HepG2 (cell line): ENCODE measurements around the gene TFDP2. TPM values are rescaled to one million over a fixed set of nuclear protein-coding genes. Genes with fewer than 3 reads are reported as not detected.
"Not testable (repeated sequence)": the region's sequence is repeated elsewhere in the genome, so short reads cannot be mapped to it uniquely, and the experiment has no call there.

Experiments
- ATAC-seq: fragments of 200-7000 bp; cut with Tn5 transposase; 3 replicates; pipeline ENCODE4 v1.9.1; 2020; ENCODE audit warnings: mild to moderate bottlenecking, moderate library complexity
- BruUV-seq: library from RNA; stranded (reverse); fragments of 400-500 nt; replicated peaks from 2 replicates; lab custom pipeline; 2021; lab: Mats Ljungman, UMichigan
- CTCF ChIA-PET: fragments of 300-600 bp; formaldehyde crosslinking; extraction: SDS; loops from one replicate; lab custom pipeline; 2021; ENCODE audit warnings: low total read pairs, inconsistent platforms, low intra/inter-chr PET ratio; lab: Yijun Ruan, JAX
- POLR2A ChIA-PET: fragments of 350-600 bp; sonication (Branson Sonifier 250); formaldehyde crosslinking; loops from one replicate; lab custom pipeline; 2020; ENCODE audit warnings: antibody characterized with exemption, inconsistent platforms; lab: Yijun Ruan, JAX
- DNase-seq: peaks from one replicate; pipeline ENCODE4 v3.0.0-alpha.2; 2015; ENCODE audit warnings: low spot score
- FAIRE-seq: peaks from 3 replicates; lab custom pipeline; 2011; peaks lifted over from hg19 to GRCh38; lab: Jason Lieb, UNC
- H2AFZ ChIP-seq: one replicate; pipeline ENCODE4 v1.6.1; 2011; ENCODE audit warnings: low read length, inconsistent platforms
- H3K27ac ChIP-seq: fragments of 300-600 bp; 3 replicates; pipeline ENCODE4 v1.8.0; 2011; ENCODE audit warnings: mixed run types, mild to moderate bottlenecking, mixed read lengths, low read length, inconsistent platforms; ENCODE audit not compliant: insufficient read depth; ENCODE audit errors: extremely low read length
- H3K27me3 ChIP-seq, 2 experiments: fragments of 200-600 bp in 1 of 2; 2 replicates in 1 of 2; 3 replicates in 1 of 2; pipeline versions ENCODE4 v1.6.0 to v1.8.0; 2011; ENCODE audit warnings: low read length in 2 of 2, mild to moderate bottlenecking in 2 of 2, moderate library complexity in 2 of 2, inconsistent platforms in 1 of 2; ENCODE audit not compliant: insufficient read depth in 2 of 2, control insufficient read depth in 1 of 2
- H3K36me3 ChIP-seq, 2 experiments: fragments of 200-600 bp in 1 of 2; replicated peaks in 1 of 2; 2 replicates in 1 of 2; 3 replicates in 1 of 2; pipeline versions ENCODE4 v1.5.1 to v1.8.0; 2011; ENCODE audit warnings: low read length in 2 of 2, inconsistent platforms in 1 of 2; ENCODE audit not compliant: insufficient read depth in 2 of 2, control insufficient read depth in 1 of 2
- H3K4me1 ChIP-seq: 2 replicates; pipeline ENCODE4 v1.5.1; 2012; ENCODE audit warnings: low read length, inconsistent platforms; ENCODE audit not compliant: insufficient read depth
- H3K4me2 ChIP-seq: 2 replicates; pipeline ENCODE4 v1.6.0; 2011; ENCODE audit warnings: low read depth, low read length, inconsistent platforms
- H3K4me3 ChIP-seq, 3 experiments: fragments of 200-600 bp in 1 of 3; sonication (generic), shearing (Covaris generic) in 1 of 3; replicated peaks in 1 of 3; 2 replicates each; pipeline ENCODE4 v1.5.1; 2011 to 2016; ENCODE audit warnings: low read length in 3 of 3, inconsistent platforms in 2 of 3, low read depth in 2 of 3, mild to moderate bottlenecking in 2 of 3, control low read depth in 1 of 3, mixed read lengths in 1 of 3; ENCODE audit not compliant: insufficient read depth in 1 of 3
- H3K79me2 ChIP-seq: one replicate; pipeline ENCODE4 v1.6.1; 2011; ENCODE audit warnings: low read length, inconsistent platforms; ENCODE audit not compliant: insufficient read depth
- H3K9ac ChIP-seq: 2 replicates; pipeline ENCODE4 v1.6.0; 2011; ENCODE audit warnings: mild to moderate bottlenecking, low read depth, low read length, inconsistent platforms; ENCODE audit not compliant: insufficient read depth
- H3K9me3 ChIP-seq: 2 replicates; pipeline ENCODE4 v1.5.1; 2012; ENCODE audit warnings: mild to moderate bottlenecking, low read length
- H4K20me1 ChIP-seq: 2 replicates; pipeline ENCODE4 v1.6.0; 2011; ENCODE audit warnings: inconsistent platforms, mild to moderate bottlenecking, low read length, moderate library complexity; ENCODE audit not compliant: insufficient read depth
- ATM ChIP-seq: fragments of 450-650 bp; IDR thresholded peaks from 2 replicates; pipeline ENCODE4 v1.7.1; 2017; ENCODE audit warnings: mild to moderate bottlenecking, borderline replicate concordance
- ELF3 ChIP-seq: IDR thresholded peaks from 2 replicates; pipeline ENCODE4 v1.6.1; 2016; ENCODE audit warnings: missing genetic modification reagents, missing compliant biosample characterization
- GLI4 ChIP-seq: sonication (generic); formaldehyde crosslinking; IDR thresholded peaks from 2 replicates; pipeline ENCODE4 v1.5.1; 2020; ENCODE audit warnings: missing genetic modification reagents, mild to moderate bottlenecking, moderate library complexity, borderline replicate concordance
- ISX ChIP-seq: sonication (generic); formaldehyde crosslinking; conservative IDR thresholded peaks from 2 replicates; pipeline ENCODE4 v1.5.0; 2020; ENCODE audit warnings: missing genetic modification reagents
- MED1 ChIP-seq: sonication (generic); formaldehyde crosslinking; IDR thresholded peaks from 2 replicates; pipeline ENCODE4 v1.4.0; 2020; ENCODE audit warnings: missing genetic modification reagents
- MTA1 ChIP-seq: sonication (generic); formaldehyde crosslinking; IDR thresholded peaks from 2 replicates; pipeline ENCODE4 v1.4.0; 2020; ENCODE audit warnings: missing genetic modification reagents, mild to moderate bottlenecking, borderline replicate concordance
- NCOA1 ChIP-seq: sonication (generic); formaldehyde crosslinking; IDR thresholded peaks from 2 replicates; pipeline ENCODE4 v1.9.0; 2021; ENCODE audit warnings: missing genetic modification reagents
- REL ChIP-seq: sonication (generic); formaldehyde crosslinking; conservative IDR thresholded peaks from 2 replicates; pipeline ENCODE4 v1.8.0; 2022; ENCODE audit warnings: mild to moderate bottlenecking, missing genetic modification reagents, moderate library complexity
- RFX1 ChIP-seq: fragments of 450-650 bp; IDR thresholded peaks from 2 replicates; pipeline ENCODE4 v1.6.1; 2017
- SMYD3 ChIP-seq: sonication (generic); formaldehyde crosslinking; IDR thresholded peaks from 2 replicates; pipeline ENCODE4 v1.8.1; 2023; ENCODE audit warnings: mild to moderate bottlenecking, missing genetic modification reagents
- THAP11 ChIP-seq: IDR thresholded peaks from 2 replicates; pipeline ENCODE4 v1.6.1; 2016; ENCODE audit warnings: missing biosample characterization, missing genetic modification reagents
- ZNF12 ChIP-seq: sonication (generic); formaldehyde crosslinking; IDR thresholded peaks from 2 replicates; pipeline ENCODE4 v1.5.0; 2020; ENCODE audit warnings: missing genetic modification reagents
- ZNF614 ChIP-seq: IDR thresholded peaks from 2 replicates; pipeline ENCODE4 v1.6.1; 2018; ENCODE audit warnings: missing biosample characterization, missing genetic modification reagents, inconsistent platforms, borderline replicate concordance
- WGBS: methylation state at CpG from one replicate; pipeline ENCODE4 v1.1.6; 2017; ENCODE audit warnings: low lambda C conversion rate; 5-methylcytosine and 5-hydroxymethylcytosine counted together
- in situ Hi-C: cut with HindIII; loops from 2 replicates; pipeline ENCODE4 v1.10.0; 2017; ENCODE audit warnings: low pct_unique_long_range_greater_than_20kb; ENCODE audit not compliant: extremely low pct_ligation_motif_present
- intact Hi-C: fragments of 100-400 bp; cut with micrococcal nuclease; formaldehyde crosslinking; loops from one replicate; pipeline ENCODE4 v1.10.0; 2022; ENCODE audit not compliant: unreplicated experiment
- polyA plus RNA-seq, 8 experiments: library from polyadenylated mRNA; depleted of rRNA in 3 of 8; stranded (reverse) in 7 of 8; unstranded in 1 of 8; fragments of >200 nt; fragmentation: Illumina TruSeq in 4 of 8; extraction: Trizol in 4 of 8; gene quantifications; 2 replicates each; pipeline versions ENCODE4 v1.2.1 to v1.2.3, GENCODE V29; 2011 to 2016; ENCODE audit warnings: low read depth in 4 of 8, missing spikeins in 1 of 8, mixed read lengths in 1 of 8; ENCODE audit not compliant: insufficient read depth in 1 of 8
- total RNA-seq, 5 experiments: library from RNA; depleted of rRNA; stranded (reverse); fragments of >200 nt; fragmentation: Illumina TruSeq; extraction: Trizol; gene quantifications; 2 replicates each; pipeline ENCODE4 v1.2.3, GENCODE V29; 2016; ENCODE audit warnings: low read depth in 1 of 5
- TF ChIP-seq, protein P1 (sequence below): sonication (generic); formaldehyde crosslinking; IDR thresholded peaks from 2 replicates; pipeline ENCODE4 v1.5.0; 2020; ENCODE audit warnings: missing genetic modification reagents
- TF ChIP-seq, protein P2 (sequence below): sonication (generic); formaldehyde crosslinking; IDR thresholded peaks from 2 replicates; pipeline ENCODE4 v1.5.0; 2020; ENCODE audit warnings: mild to moderate bottlenecking, missing genetic modification reagents, borderline replicate concordance

TFDP2 gene
- total and polyA plus RNA-seq, 2 of the 13 experiments (the other 11 are each of a cell fraction or from before 2014, with no cell fraction given) = 17.9 to 37.4 TPM

DNA sequence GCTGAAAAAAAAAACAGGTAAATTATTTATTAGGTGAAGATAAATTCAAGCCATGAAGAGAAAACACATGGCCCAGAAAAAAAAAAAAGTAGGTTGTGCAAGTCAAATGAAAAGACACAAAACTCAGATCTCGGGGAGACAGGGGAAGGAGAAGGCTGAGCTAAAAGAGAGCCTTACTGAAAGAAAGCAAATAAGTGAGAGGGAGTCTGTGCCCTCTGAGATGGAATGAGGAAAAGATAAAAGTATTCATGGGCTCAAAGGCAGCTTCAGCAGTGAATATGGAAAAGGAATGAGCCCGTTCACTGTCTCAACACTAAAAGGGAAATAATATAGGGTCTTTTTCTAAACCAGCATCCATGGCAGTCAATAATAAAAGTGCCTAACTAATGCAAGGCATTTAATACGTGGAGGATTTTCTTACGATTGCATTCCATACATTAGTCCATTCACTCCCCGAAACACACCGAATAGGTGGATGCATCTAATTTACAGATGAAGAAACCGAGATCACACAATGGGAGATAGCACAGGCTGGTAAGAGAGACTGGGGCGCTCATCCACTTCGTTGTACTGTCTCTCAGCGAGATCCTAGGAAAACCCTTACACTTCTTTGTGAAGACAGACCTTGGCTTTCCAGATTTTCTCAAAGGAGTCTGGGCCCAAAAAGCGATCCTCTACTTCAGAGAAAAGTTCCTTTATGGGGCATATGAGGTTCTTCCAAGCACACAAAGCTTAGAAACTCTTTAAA is 1.1 kb downstream of the TFDP2 start (continued):
- TF ChIP-seq, protein P1, sequence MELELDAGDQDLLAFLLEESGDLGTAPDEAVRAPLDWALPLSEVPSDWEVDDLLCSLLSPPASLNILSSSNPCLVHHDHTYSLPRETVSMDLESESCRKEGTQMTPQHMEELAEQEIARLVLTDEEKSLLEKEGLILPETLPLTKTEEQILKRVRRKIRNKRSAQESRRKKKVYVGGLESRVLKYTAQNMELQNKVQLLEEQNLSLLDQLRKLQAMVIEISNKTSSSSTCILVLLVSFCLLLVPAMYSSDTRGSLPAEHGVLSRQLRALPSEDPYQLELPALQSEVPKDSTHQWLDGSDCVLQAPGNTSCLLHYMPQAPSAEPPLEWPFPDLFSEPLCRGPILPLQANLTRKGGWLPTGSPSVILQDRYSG (CRISPR knock-in tag) = no peak
- TF ChIP-seq ATM (no peak), ELF3 (CRISPR knock-in tag) (0 out of 2 replicates have a peak, but pooled peaks have one; percentile 4), RFX1 (no peak), ZNF12 (CRISPR knock-in tag) (no peak), GLI4 (CRISPR knock-in tag) (no peak), ISX (CRISPR knock-in tag) (no peak), MTA1 (CRISPR knock-in tag) (no peak), NCOA1 (CRISPR knock-in tag) (0 out of 2 replicates have a peak, but pooled peaks have one; percentile 6), REL (no peak), MED1 (no peak), SMYD3 (CRISPR knock-in tag) (no peak), ZNF614 (CRISPR knock-in tag) (no peak), THAP11 (no peak)
- TF ChIP-seq, protein P2, sequence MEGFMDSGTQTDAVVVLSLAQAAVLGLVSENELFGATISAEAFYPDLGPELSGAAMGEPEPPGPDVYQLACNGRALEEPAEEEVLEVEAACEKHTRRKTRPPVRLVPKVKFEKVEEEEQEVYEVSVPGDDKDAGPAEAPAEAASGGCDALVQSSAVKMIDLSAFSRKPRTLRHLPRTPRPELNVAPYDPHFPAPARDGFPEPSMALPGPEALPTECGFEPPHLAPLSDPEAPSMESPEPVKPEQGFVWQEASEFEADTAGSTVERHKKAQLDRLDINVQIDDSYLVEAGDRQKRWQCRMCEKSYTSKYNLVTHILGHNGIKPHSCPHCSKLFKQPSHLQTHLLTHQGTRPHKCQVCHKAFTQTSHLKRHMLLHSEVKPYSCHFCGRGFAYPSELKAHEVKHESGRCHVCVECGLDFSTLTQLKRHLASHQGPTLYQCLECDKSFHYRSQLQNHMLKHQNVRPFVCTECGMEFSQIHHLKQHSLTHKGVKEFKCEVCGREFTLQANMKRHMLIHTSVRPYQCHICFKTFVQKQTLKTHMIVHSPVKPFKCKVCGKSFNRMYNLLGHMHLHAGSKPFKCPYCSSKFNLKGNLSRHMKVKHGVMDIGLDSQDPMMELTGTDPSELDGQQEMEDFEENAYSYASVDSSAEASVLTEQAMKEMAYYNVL (CRISPR knock-in tag) = no peak

DNA sequence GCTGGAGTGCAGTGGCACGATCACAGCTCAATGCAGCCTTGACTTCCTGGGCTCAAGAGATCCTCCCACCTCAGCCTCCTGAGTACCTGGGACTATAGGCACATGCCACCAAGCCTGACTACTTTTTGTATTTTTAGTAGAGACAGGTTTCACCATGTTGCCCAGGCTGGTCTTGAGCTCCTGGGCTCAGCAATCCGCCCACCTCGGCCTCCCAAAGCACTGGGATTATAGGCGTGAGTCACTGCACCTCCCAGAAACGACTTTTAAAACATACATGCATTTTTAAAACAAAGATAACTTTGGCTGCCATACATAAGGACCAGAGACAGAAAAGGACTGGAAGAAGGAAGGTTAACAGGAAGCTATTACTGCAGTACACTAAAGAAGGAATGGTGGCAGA is 4.8 kb downstream of the TFDP2 start:
- H3K4me3 ChIP-seq, BruUV-seq, H3K27me3 ChIP-seq, FAIRE-seq, intact Hi-C loops, ATAC-seq, H4K20me1 ChIP-seq, H3K4me2 ChIP-seq, H2AFZ ChIP-seq, H3K36me3 ChIP-seq, in situ Hi-C loops, H3K9me3 ChIP-seq, DNase-seq, POLR2A ChIA-PET, CTCF ChIA-PET, H3K27ac ChIP-seq, H3K9ac ChIP-seq: not testable (repeated sequence)
- Histone ChIP-seq H3K4me1 (peaks cover 16% of the 10 kb centered on the region), H3K79me2 (peaks cover 38% of the 10 kb centered on the region)
- WGBS = 96% methylated on average over 5 of the region's 5 CpGs
